Fibroblast of pulmonary artery (primary cell): ENCODE data around the gene URB1.

Experiments used
- DNase-seq: peaks from one replicate; pipeline ENCODE4 v3.0.0-alpha.2; 2010; ENCODE audit warnings: low read depth
- H3K4me3 ChIP-seq: replicated peaks from 2 replicates; pipeline ENCODE4 v1.5.1; 2011; ENCODE audit warnings: low read depth, mild to moderate bottlenecking, control low read depth, low read length, moderate library complexity
- CTCF ChIP-seq: IDR thresholded peaks from 2 replicates; pipeline ENCODE4 v1.5.1; 2011; ENCODE audit warnings: mild to moderate bottlenecking, control low read depth, low read length, inconsistent platforms; ENCODE audit errors: missing control alignments

URB1 gene

GRCh38 chr21:32320059-32320458, 72.8 kb downstream of the URB1 start:
- no peak overlapping the region for H3K4me3 ChIP-seq
- DNase-seq = no peak
- no peak for TF ChIP-seq CTCF

DNA sequence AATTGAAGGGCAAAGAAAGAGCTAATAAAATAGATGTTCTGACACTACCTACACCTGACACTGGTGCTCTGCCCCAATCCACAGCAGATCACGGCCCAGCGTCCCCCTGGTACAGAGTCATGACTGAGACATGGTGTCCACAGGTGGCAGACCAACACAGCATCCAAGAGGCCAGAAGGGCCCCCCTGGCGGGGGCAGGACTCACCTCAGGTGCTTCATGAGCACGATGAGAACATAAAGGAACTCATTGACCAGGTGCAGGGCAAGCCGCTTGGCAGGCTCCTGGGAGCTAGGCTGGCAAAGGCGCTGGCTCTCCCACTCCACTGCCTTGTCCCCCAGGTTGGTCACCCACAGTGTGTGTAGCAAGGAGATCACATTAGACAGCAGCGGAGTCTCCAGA, 73.8 kb downstream of the URB1 start:
- no peak for DNase-seq
- no peak for TF ChIP-seq CTCF
- H3K4me3 ChIP-seq = no peak overlapping the region

DNA sequence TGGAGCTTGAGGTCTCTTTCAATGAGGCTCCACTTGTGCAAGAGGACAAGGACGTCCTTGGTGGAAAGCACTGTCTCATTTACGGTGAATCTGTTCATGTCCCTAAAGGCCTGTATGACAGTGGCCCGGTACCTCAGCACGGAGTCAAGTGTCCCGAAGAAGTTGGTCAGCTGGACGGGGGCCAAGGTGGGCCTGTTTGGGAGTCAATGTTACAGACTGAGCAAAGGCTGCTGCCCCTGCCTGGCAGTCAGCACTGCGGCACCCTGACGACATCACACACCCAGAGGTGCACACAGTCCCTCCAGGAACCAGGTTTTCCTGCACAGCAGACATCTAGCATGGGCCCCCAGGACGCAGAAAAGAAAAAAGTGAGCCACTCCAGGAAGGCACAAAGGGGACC, 75.1 kb downstream of the URB1 start:
- no peak for TF ChIP-seq CTCF
- H3K4me3 ChIP-seq = no peak overlapping the region
- DNase-seq = no peak

- no peak overlapping the region for H3K4me3 ChIP-seq
- no peak for DNase-seq
- no peak for TF ChIP-seq CTCF
Measured at GRCh38 chr21:32316361-32317215, 76.2 kb downstream of the URB1 start.

DNA sequence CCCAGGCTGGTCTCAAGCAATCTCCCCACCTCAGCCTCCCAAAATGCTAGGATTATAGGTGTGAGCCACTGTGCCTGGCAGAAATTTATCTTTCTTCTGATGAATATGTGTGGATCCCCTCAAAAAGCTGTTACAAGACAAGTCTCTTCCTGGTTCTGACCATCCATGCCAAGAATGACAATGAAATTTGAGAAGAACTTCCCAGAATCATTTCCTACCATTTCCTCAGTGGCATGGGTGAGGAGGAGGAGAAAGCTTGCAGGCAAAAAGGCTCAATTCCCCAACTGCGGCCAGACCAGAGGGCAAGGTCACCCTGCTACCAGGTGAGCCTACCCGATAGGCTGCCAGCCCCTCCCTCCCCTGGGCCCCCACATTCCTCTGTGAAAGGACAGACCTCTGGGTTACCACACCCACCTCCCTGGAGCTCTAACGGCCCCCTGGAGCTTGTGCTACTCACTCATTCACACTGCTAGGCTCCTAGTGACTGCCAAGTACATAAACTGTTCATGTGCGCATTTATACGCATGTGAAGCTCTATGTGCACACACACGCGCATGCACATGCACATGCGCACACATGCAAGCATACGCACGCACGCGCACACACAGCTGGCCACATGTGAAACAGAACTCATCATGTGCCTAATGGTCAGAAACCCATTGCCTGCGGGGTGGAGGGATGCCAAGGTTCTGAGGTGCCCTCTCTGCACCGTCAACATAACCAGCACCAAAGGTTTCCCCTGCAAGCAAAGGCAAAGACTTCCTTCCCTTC, 77.1 kb downstream of the URB1 start:
- H3K4me3 ChIP-seq = no peak overlapping the region
- DNase-seq = no peak
- no peak for TF ChIP-seq CTCF

DNA sequence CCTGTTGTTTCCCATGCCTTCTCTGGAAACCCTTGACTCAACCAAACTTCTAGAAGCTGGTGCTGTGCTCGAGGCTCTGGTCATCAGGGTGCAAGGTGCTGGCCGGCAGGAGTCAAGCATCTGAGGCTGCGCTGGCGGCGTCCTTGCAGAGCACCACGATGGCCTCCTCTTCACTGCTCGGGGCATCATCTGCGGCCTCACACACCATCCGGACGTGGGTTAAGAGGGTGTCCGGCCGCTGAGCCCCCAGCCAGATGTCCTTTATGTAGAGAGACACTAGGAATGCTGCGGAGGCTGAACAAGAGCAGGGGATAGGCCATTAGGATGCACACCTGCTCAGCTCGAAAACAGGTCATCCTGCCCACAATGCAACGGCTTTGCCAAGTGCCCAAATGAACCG, 78.0 kb downstream of the URB1 start:
- no peak overlapping the region for H3K4me3 ChIP-seq
- no peak for TF ChIP-seq CTCF
- DNase-seq = no peak
